Measurements from ENCODE around the gene WDFY1. TPM values are rescaled to one million over a fixed set of nuclear protein-coding genes. Genes with fewer than 3 reads are reported as not detected.

The WDFY1 gene
- total RNA-seq (2014; rRNA removed; shearing (Covaris generic)): 45.3 and 46.6 TPM in 2 replicates
- total RNA-seq (2022): 33.3 and 38.6 TPM in 2 replicates
- percentile 66 among the genes with signal in this experiment for Bru-seq, nascent RNA
- BruChase-seq, experiment 1, labeled RNA remaining after a 6-hour chase: percentile 69 among the genes with signal in this experiment
- BruChase-seq, experiment 2, labeled RNA remaining after a 2-hour chase: percentile 69 among the genes with signal in this experiment
- long read RNA-seq, full-length matches to known transcripts: 61 of 78 reads
- long read RNA-seq, partial matches to known transcripts: 4 of 78 reads
- long read RNA-seq, other reads (novel, unspliced or antisense): 13 of 78 reads

- peak within 1 kb of the TSS; percentile 84 for H3K4me3 ChIP-seq (ENCODE audit: low read depth, low read length, poor library complexity, severe bottlenecking)
- H4K20me1 ChIP-seq (ENCODE audit: insufficient read depth, low read length): no peaks in the 10 kb centered on the region
- no peaks in the 10 kb centered on the region for H3K9me3 ChIP-seq (ENCODE audit: low read length)
- peaks cover 7% of the 10 kb centered on the region; the same call in 1 of the 2 replicates for H3K79me2 ChIP-seq (ENCODE audit: insufficient read depth, low read depth, low read length)
- no peaks in the 10 kb centered on the region for H3K9me2 ChIP-seq (ENCODE audit: insufficient read depth, low read length)
- H3K4me2 ChIP-seq (ENCODE audit: low read length): peak within 1 kb of the TSS; percentile 90
- TF ChIP-seq EZH2phosphoT487 (IDR thresholded peaks at IDR 0.05; ENCODE audit: borderline replicate concordance, low read depth, low read length) (no peak), CTCF (conservative IDR thresholded peaks at IDR 0.05; ENCODE audit: low read length) (no peak)
- H3K36me3 ChIP-seq (ENCODE audit: insufficient read depth, low read length): no peaks in the 10 kb centered on the region; the same call in 1 of the 2 replicates
- ChIA-PET CTCF (ENCODE audit: unreplicated experiment) (interaction anchor here (1.3 kb wide), 1 partner anchor 50 kb away, joined by 4 read pairs; no protein-coding TSS in a partner anchor), POLR2A (interaction anchor here (0.6 to 1.8 kb wide), 6 partner anchors 10 to 760 kb away, joined by 3 to 9 read pairs (median 3); no protein-coding TSS in a partner anchor)
- BruUV-seq (replicated peaks): no TSS peak
- peaks cover 28% of the 10 kb centered on the region for H3K4me1 ChIP-seq (ENCODE audit: insufficient read depth, low read length, poor library complexity, severe bottlenecking)
- peak; percentile 89 for DNase-seq (ENCODE audit: low spot score)
- intact Hi-C loops (cut with micrococcal nuclease; ENCODE audit: unreplicated experiment): loop anchor here (2.0 kb wide), 2 partner anchors 50 to 108 kb away; partner anchors contain the start of gene AP1S3
- peak within 1 kb of the TSS; percentile 93 for H2AFZ ChIP-seq (ENCODE audit: low read length)
- no peak within 1 kb of the TSS for H3K27ac ChIP-seq (ENCODE audit: low read depth, low read length, poor library complexity, severe bottlenecking)
Observed at GRCh38 chr2:223944703-223945531, at the start of gene WDFY1. Gene WDFY1, minus strand, starts transcription at chr2:223945335. Its CDS starts 51 bp downstream, at chr2:223945284.

GRCh38 chr2:223994562-223995162, 49.5 kb upstream of the WDFY1 start:
- no peaks in the 10 kb centered on the region for H3K36me3 ChIP-seq (ENCODE audit: insufficient read depth, low read length)
- no peak for DNase-seq (ENCODE audit: low spot score)
- no peak overlapping the region for H3K27ac ChIP-seq (ENCODE audit: low read depth, low read length, poor library complexity, severe bottlenecking)
- TF ChIP-seq CTCF (conservative IDR thresholded peaks at IDR 0.05; ENCODE audit: low read length): no peak
- TF ChIP-seq EZH2phosphoT487 (IDR thresholded peaks at IDR 0.05; ENCODE audit: borderline replicate concordance, low read depth, low read length): no peak
- no peak overlapping the region for H3K4me3 ChIP-seq (ENCODE audit: low read depth, low read length, poor library complexity, severe bottlenecking)
- H3K4me2 ChIP-seq (ENCODE audit: low read length): no peak overlapping the region
- POLR2A ChIA-PET: interaction anchor here (1.7 kb wide), 1 partner anchor 292 kb away, joined by 7 read pairs; no protein-coding TSS in a partner anchor
- no peaks in the 10 kb centered on the region for H4K20me1 ChIP-seq (ENCODE audit: insufficient read depth, low read length)
- no peaks in the 10 kb centered on the region for H3K9me2 ChIP-seq (ENCODE audit: insufficient read depth, low read length)
- no TSS peak for BruUV-seq (replicated peaks)
- H3K79me2 ChIP-seq (ENCODE audit: insufficient read depth, low read depth, low read length): no peaks in the 10 kb centered on the region
- CTCF ChIA-PET (ENCODE audit: unreplicated experiment): interaction anchor here (1.0 kb wide), 1 partner anchor 10 kb away, joined by 3 read pairs; no protein-coding TSS in a partner anchor
- H3K4me1 ChIP-seq (ENCODE audit: insufficient read depth, low read length, poor library complexity, severe bottlenecking): no peaks in the 10 kb centered on the region
- H2AFZ ChIP-seq (ENCODE audit: low read length): no peak overlapping the region
- intact Hi-C loops (cut with micrococcal nuclease; ENCODE audit: unreplicated experiment): no loop called here
- H3K9me3 ChIP-seq (ENCODE audit: low read length): no peaks in the 10 kb centered on the region
